HEK293 (cell line): Measurements from ENCODE around the gene TIAM2.

Experiments used
- CTCF ChIA-PET: fragments of 350-600 bp; formaldehyde crosslinking; extraction: SDS; loops from one replicate; lab custom pipeline; 2021; ENCODE audit warnings: antibody characterized with exemption; lab: Yijun Ruan, JAX
- POLR2A ChIA-PET: fragments of 300-600 bp; formaldehyde crosslinking; extraction: SDS; loops from one replicate; lab custom pipeline; 2020; ENCODE audit warnings: antibody characterized with exemption, inconsistent platforms; lab: Yijun Ruan, JAX
- H3K27ac ChIP-seq: fragments of 200-500 bp; sonication (Bioruptor generic); 2 replicates; pipeline ENCODE4 v1.5.1; 2014; ENCODE audit warnings: low read depth, low read length, control low read depth, inconsistent platforms; ENCODE audit errors: extremely low read depth
- H3K36me3 ChIP-seq, 2 experiments: fragments of 200-500 bp in 1 of 2; sonication (Bioruptor generic) in 1 of 2; 1 replicate in 1 of 2; 2 replicates in 1 of 2; pipeline ENCODE4 v1.5.1; 2014 to 2017; ENCODE audit warnings: inconsistent platforms in 2 of 2, low read length in 2 of 2; ENCODE audit not compliant: control insufficient read depth in 2 of 2, insufficient read depth in 1 of 2
- H3K4me1 ChIP-seq: fragments of 200-500 bp; sonication (Bioruptor generic); 2 replicates; pipeline ENCODE4 v1.5.1; 2014; ENCODE audit warnings: mild to moderate bottlenecking, low read length, inconsistent platforms; ENCODE audit not compliant: control insufficient read depth, insufficient read depth
- H3K4me3 ChIP-seq: 2 replicates; pipeline ENCODE4 v1.5.1; 2011; ENCODE audit warnings: low read depth, mild to moderate bottlenecking, control low read depth, low read length, moderate library complexity
- H3K9me3 ChIP-seq: fragments of 200-500 bp; sonication (Bioruptor generic); 2 replicates; pipeline ENCODE4 v1.5.1; 2014; ENCODE audit warnings: low read depth, low read length, inconsistent platforms; ENCODE audit not compliant: control insufficient read depth, insufficient read depth
- MZF1 ChIP-seq: fragments of 450-650 bp; formaldehyde crosslinking; IDR thresholded peaks from 2 replicates; pipeline ENCODE4 v1.5.1; 2017; ENCODE audit warnings: missing biosample characterization, missing genetic modification characterization, borderline replicate concordance
- ZBTB21 ChIP-seq: fragments of 450-650 bp; formaldehyde crosslinking; IDR thresholded peaks from 2 replicates; pipeline ENCODE4 v1.5.1; 2017; ENCODE audit warnings: missing biosample characterization, missing genetic modification characterization
- ZNF132 ChIP-seq: fragments of 450-650 bp; formaldehyde crosslinking; IDR thresholded peaks from 2 replicates; pipeline ENCODE4 v1.5.1; 2017; ENCODE audit warnings: missing biosample characterization, missing genetic modification characterization, borderline replicate concordance
- ZNF214 ChIP-seq: fragments of 450-650 bp; formaldehyde crosslinking; IDR thresholded peaks from 2 replicates; pipeline ENCODE4 v1.5.1; 2017; ENCODE audit warnings: missing biosample characterization, mild to moderate bottlenecking, missing genetic modification characterization, borderline replicate concordance
- ZNF266 ChIP-seq: fragments of 450-650 bp; formaldehyde crosslinking; IDR thresholded peaks from 2 replicates; pipeline ENCODE4 v1.5.1; 2016; ENCODE audit warnings: missing biosample characterization, missing genetic modification characterization, low read depth
- ZNF426 ChIP-seq: fragments of 450-650 bp; formaldehyde crosslinking; IDR thresholded peaks from 2 replicates; pipeline ENCODE4 v1.5.1; 2017; ENCODE audit warnings: missing biosample characterization, missing genetic modification characterization, mild to moderate bottlenecking, inconsistent platforms, moderate library complexity
- ZNF837 ChIP-seq: fragments of 450-650 bp; formaldehyde crosslinking; IDR thresholded peaks from 2 replicates; pipeline ENCODE4 v1.5.1; 2016; ENCODE audit warnings: missing biosample characterization, missing genetic modification characterization
- ZSCAN23 ChIP-seq: fragments of 450-650 bp; formaldehyde crosslinking; IDR thresholded peaks from 2 replicates; pipeline ENCODE4 v1.5.1; 2016; ENCODE audit warnings: missing biosample characterization, missing genetic modification characterization
- TF ChIP-seq, protein P1 (sequence below): fragments of 450-650 bp; formaldehyde crosslinking; IDR thresholded peaks from 2 replicates; pipeline ENCODE4 v1.5.1; 2016; ENCODE audit warnings: missing biosample characterization, missing genetic modification characterization, borderline replicate concordance
- TF ChIP-seq, protein P2 (sequence below): fragments of 450-650 bp; formaldehyde crosslinking; IDR thresholded peaks from 2 replicates; pipeline ENCODE4 v1.5.1; 2016; ENCODE audit warnings: missing biosample characterization, missing genetic modification characterization, borderline replicate concordance
- TF ChIP-seq, protein P3 (sequence below): fragments of 450-650 bp; formaldehyde crosslinking; IDR thresholded peaks from 2 replicates; pipeline ENCODE4 v1.5.1; 2016; ENCODE audit warnings: missing biosample characterization, missing genetic modification characterization
- TF ChIP-seq, protein P4 (sequence below): fragments of 450-650 bp; formaldehyde crosslinking; IDR thresholded peaks from 2 replicates; pipeline ENCODE4 v1.5.1; 2016; ENCODE audit warnings: missing biosample characterization, missing genetic modification characterization
- TF ChIP-seq, protein P5 (sequence below): fragments of 450-650 bp; formaldehyde crosslinking; conservative IDR thresholded peaks from 2 replicates; pipeline ENCODE4 v1.5.1; 2016; ENCODE audit warnings: low read depth, missing biosample characterization, missing genetic modification characterization

Gene TIAM2

DNA sequence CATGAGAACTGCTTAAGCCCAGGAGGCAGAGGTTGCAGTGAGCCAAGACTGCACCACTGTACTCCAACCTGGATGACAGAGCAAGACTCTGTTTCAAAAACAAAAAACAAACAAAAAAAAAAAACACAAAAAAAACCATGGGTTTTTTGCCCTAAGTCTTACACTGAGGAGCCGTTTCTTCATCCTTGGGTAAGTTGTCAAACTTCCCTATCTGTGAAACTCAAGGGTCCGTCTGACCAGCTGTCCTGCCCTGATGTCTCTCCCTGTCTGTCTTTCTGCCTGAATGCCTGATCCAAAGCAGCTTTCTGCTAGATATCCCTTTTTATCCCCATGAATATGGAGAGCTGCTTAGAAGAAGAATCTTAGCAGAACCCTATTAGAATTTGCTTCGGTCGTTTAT is 227.4 kb downstream of the TIAM2 start:
- Histone ChIP-seq H3K36me3 (no peaks in the 10 kb centered on the region), H3K9me3 (no peaks in the 10 kb centered on the region), H3K4me1 (no peaks in the 10 kb centered on the region), H3K4me3 (no peak overlapping the region), H3K27ac (no peak overlapping the region)
- CTCF ChIA-PET = interaction anchor here (0.5 to 1.4 kb wide), 6 partner anchors 44 to 945 kb away, joined by 3 to 5 read pairs (median 4); no protein-coding TSS in a partner anchor
- POLR2A ChIA-PET = interaction anchor here (1.8 kb wide), 1 partner anchor 14 kb away, joined by 5 read pairs; no protein-coding TSS in a partner anchor
- TF ChIP-seq MZF1 (no peak), ZNF214 (tag by site-specific recombination) (no peak), ZBTB21 (tag by site-specific recombination) (no peak), ZNF132 (tag by site-specific recombination) (no peak), ZNF426 (no peak), ZSCAN23 (tag by site-specific recombination) (no peak), ZNF266 (tag by site-specific recombination) (no peak), ZNF837 (no peak)
- TF ChIP-seq, protein P1, sequence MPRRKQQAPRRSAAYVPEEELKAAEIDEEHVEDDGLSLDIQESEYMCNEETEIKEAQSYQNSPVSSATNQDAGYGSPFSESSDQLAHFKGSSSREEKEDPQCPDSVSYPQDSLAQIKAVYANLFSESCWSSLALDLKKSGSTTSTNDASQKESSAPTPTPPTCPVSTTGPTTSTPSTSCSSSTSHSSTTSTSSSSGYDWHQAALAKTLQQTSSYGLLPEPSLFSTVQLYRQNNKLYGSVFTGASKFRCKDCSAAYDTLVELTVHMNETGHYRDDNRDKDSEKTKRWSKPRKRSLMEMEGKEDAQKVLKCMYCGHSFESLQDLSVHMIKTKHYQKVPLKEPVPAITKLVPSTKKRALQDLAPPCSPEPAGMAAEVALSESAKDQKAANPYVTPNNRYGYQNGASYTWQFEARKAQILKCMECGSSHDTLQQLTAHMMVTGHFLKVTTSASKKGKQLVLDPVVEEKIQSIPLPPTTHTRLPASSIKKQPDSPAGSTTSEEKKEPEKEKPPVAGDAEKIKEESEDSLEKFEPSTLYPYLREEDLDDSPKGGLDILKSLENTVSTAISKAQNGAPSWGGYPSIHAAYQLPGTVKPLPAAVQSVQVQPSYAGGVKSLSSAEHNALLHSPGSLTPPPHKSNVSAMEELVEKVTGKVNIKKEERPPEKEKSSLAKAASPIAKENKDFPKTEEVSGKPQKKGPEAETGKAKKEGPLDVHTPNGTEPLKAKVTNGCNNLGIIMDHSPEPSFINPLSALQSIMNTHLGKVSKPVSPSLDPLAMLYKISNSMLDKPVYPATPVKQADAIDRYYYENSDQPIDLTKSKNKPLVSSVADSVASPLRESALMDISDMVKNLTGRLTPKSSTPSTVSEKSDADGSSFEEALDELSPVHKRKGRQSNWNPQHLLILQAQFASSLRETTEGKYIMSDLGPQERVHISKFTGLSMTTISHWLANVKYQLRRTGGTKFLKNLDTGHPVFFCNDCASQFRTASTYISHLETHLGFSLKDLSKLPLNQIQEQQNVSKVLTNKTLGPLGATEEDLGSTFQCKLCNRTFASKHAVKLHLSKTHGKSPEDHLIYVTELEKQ (tag by site-specific recombination) = no peak
- TF ChIP-seq, protein P2, sequence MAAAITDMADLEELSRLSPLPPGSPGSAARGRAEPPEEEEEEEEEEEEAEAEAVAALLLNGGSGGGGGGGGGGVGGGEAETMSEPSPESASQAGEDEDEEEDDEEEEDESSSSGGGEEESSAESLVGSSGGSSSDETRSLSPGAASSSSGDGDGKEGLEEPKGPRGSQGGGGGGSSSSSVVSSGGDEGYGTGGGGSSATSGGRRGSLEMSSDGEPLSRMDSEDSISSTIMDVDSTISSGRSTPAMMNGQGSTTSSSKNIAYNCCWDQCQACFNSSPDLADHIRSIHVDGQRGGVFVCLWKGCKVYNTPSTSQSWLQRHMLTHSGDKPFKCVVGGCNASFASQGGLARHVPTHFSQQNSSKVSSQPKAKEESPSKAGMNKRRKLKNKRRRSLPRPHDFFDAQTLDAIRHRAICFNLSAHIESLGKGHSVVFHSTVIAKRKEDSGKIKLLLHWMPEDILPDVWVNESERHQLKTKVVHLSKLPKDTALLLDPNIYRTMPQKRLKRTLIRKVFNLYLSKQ (tag by site-specific recombination) = no peak
- TF ChIP-seq, protein P3, sequence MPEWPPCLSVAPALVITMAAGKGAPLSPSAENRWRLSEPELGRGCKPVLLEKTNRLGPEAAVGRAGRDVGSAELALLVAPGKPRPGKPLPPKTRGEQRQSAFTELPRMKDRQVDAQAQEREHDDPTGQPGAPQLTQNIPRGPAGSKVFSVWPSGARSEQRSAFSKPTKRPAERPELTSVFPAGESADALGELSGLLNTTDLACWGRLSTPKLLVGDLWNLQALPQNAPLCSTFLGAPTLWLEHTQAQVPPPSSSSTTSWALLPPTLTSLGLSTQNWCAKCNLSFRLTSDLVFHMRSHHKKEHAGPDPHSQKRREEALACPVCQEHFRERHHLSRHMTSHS (tag by site-specific recombination) = no peak
- TF ChIP-seq, protein P4, sequence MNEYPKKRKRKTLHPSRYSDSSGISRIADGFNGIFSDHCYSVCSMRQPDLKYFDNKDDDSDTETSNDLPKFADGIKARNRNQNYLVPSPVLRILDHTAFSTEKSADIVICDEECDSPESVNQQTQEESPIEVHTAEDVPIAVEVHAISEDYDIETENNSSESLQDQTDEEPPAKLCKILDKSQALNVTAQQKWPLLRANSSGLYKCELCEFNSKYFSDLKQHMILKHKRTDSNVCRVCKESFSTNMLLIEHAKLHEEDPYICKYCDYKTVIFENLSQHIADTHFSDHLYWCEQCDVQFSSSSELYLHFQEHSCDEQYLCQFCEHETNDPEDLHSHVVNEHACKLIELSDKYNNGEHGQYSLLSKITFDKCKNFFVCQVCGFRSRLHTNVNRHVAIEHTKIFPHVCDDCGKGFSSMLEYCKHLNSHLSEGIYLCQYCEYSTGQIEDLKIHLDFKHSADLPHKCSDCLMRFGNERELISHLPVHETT = no peak
- TF ChIP-seq, protein P5, sequence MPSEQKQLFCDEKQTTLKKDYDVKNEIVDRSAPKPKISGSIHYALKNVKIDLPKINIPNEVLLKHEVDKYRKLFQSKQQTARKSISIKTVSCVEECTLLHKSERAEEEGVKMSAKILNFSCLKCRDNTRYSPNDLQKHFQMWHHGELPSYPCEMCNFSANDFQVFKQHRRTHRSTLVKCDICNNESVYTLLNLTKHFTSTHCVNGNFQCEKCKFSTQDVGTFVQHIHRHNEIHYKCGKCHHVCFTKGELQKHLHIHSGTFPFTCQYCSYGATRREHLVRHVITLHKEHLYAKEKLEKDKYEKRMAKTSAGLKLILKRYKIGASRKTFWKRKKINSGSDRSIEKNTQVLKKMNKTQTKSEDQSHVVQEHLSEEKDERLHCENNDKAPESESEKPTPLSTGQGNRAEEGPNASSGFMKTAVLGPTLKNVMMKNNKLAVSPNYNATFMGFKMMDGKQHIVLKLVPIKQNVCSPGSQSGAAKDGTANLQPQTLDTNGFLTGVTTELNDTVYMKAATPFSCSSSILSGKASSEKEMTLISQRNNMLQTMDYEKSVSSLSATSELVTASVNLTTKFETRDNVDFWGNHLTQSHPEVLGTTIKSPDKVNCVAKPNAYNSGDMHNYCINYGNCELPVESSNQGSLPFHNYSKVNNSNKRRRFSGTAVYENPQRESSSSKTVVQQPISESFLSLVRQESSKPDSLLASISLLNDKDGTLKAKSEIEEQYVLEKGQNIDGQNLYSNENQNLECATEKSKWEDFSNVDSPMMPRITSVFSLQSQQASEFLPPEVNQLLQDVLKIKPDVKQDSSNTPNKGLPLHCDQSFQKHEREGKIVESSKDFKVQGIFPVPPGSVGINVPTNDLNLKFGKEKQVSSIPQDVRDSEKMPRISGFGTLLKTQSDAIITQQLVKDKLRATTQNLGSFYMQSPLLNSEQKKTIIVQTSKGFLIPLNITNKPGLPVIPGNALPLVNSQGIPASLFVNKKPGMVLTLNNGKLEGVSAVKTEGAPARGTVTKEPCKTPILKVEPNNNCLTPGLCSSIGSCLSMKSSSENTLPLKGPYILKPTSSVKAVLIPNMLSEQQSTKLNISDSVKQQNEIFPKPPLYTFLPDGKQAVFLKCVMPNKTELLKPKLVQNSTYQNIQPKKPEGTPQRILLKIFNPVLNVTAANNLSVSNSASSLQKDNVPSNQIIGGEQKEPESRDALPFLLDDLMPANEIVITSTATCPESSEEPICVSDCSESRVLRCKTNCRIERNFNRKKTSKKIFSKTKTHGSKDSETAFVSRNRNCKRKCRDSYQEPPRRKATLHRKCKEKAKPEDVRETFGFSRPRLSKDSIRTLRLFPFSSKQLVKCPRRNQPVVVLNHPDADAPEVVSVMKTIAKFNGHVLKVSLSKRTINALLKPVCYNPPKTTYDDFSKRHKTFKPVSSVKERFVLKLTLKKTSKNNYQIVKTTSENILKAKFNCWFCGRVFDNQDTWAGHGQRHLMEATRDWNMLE = no peak
